Pons (tissue), 1 donor: ENCODE data around the gene ILF3.

ENCODE experiments used
- DNase-seq: peaks from one replicate; pipeline ENCODE4 v3.0.0-alpha.2; 2016; ENCODE audit warnings: low spot score

The ILF3 gene

GRCh38 chr19:10653732-10654609 lies at the start of gene ILF3:
Gene ILF3 (plus strand): TSS chr19:10654346. CDS start chr19:10670606, 16,260 bp downstream.
- DNase-seq = peak; percentile 99

GRCh38 chr19:10604460-10604980 lies 49.6 kb upstream of the ILF3 start:
- no peak for DNase-seq

- DNase-seq = no peak
Observed at GRCh38 chr19:10611907-10612306, 42.2 kb upstream of the ILF3 start.

GRCh38 chr19:10612499-10613119 lies 41.5 kb upstream of the ILF3 start:
- DNase-seq = peak; percentile 63

- no peak for DNase-seq
Observed at GRCh38 chr19:10615429-10616023, 38.6 kb upstream of the ILF3 start.

GRCh38 chr19:10617409-10618121 lies 36.6 kb upstream of the ILF3 start:
- DNase-seq = no peak

GRCh38 chr19:10618846-10619245 lies 35.3 kb upstream of the ILF3 start:
- no peak for DNase-seq

- DNase-seq = no peak
Observed at GRCh38 chr19:10620786-10621185, 33.4 kb upstream of the ILF3 start.

GRCh38 chr19:10621966-10622365 lies 32.2 kb upstream of the ILF3 start:
- no peak for DNase-seq

- no peak for DNase-seq
Observed at GRCh38 chr19:10624585-10624984, 29.6 kb upstream of the ILF3 start.

- peak; percentile 69 for DNase-seq
Observed at GRCh38 chr19:10625003-10625761, 29.0 kb upstream of the ILF3 start, which contains the start of gene SLC44A2. Gene SLC44A2 (plus strand): TSS chr19:10625553. CDS start chr19:10625634, 81 bp downstream.

GRCh38 chr19:10625762-10626138 lies 28.4 kb upstream of the ILF3 start:
- DNase-seq = no peak

- DNase-seq = no peak
Observed at GRCh38 chr19:10631874-10632273, 22.3 kb upstream of the ILF3 start.

- no peak for DNase-seq
Observed at GRCh38 chr19:10634430-10634829, 19.7 kb upstream of the ILF3 start.

- DNase-seq = no peak
Observed at GRCh38 chr19:10634963-10635362, 19.2 kb upstream of the ILF3 start.

GRCh38 chr19:10636304-10636972 lies 17.7 kb upstream of the ILF3 start:
- DNase-seq = no peak

GRCh38 chr19:10637894-10638293 lies 16.3 kb upstream of the ILF3 start:
- no peak for DNase-seq

- DNase-seq = no peak
Observed at GRCh38 chr19:10639836-10640235, 14.3 kb upstream of the ILF3 start.

- DNase-seq = no peak
Observed at GRCh38 chr19:10640361-10640760, 13.8 kb upstream of the ILF3 start.

- DNase-seq = no peak
Observed at GRCh38 chr19:10641248-10641647, 12.9 kb upstream of the ILF3 start.
